Astrocyte (in vitro differentiated cells and primary cell): Measurements from ENCODE around the gene SYT2.

Experiments
- CTCF ChIP-seq: IDR thresholded peaks from 2 replicates; pipeline ENCODE4 v1.5.1; 2011; ENCODE audit warnings: low read depth, mild to moderate bottlenecking, inconsistent platforms, low read length, moderate library complexity; ENCODE audit not compliant: insufficient read depth
- EZH2 ChIP-seq: IDR thresholded peaks from 2 replicates; pipeline ENCODE4 v1.6.1; 2012; ENCODE audit warnings: mild to moderate bottlenecking, low read length, inconsistent platforms; ENCODE audit not compliant: insufficient read depth

- TF ChIP-seq CTCF: peak; percentile 5
- no peak for TF ChIP-seq EZH2
Measured at GRCh38 chr1:202692959-202693555, 17.2 kb downstream of the SYT2 start.
